ENCODE results near the gene HJV. TPM values are rescaled to one million over a fixed set of nuclear protein-coding genes. Genes with fewer than 3 reads are reported as not detected.

Gene HJV
- total RNA-seq: not detected in 2 replicates

DNA sequence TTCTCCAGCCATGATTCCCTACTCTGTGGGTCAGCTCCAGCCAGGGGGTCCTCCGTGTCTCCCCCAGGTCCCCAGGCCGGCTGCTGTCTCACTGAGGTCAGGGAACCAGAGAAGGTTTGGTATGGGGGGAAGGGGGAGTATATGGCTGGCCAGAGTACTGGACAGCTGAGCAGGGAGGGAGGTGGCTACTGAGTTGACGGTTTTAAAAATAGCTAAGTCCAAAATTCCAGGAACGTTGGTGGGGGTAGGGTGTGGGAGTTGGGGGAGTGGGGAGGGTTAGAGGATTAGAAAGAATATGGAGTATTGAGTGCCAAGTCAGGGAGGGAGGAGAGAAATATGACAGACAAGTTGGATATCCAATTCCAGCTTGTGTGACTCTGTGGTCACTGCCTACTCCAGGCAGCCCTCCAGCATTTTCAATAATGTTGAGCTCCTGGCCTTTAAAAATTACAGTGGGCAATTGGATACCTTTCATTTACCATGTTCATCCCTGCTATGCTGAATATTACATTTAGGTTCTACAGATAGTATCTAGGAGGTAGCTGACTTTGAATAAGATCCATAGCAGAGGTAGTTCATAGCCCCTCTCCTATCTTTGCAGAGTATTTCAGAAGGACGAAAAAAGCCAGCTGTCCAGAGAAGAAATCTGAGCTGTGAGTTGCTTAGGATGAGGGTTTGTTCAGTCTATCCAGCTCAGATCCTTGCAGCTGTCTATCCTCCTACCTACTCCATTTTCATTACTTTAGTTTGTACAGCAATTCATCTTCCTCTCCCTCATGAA, at the start of gene HJV:
Gene HJV, minus strand, starts transcription at position 114 of the 781 bp plus-strand sequence. CDS start 1,504 bp downstream, outside the sequence.

DNA sequence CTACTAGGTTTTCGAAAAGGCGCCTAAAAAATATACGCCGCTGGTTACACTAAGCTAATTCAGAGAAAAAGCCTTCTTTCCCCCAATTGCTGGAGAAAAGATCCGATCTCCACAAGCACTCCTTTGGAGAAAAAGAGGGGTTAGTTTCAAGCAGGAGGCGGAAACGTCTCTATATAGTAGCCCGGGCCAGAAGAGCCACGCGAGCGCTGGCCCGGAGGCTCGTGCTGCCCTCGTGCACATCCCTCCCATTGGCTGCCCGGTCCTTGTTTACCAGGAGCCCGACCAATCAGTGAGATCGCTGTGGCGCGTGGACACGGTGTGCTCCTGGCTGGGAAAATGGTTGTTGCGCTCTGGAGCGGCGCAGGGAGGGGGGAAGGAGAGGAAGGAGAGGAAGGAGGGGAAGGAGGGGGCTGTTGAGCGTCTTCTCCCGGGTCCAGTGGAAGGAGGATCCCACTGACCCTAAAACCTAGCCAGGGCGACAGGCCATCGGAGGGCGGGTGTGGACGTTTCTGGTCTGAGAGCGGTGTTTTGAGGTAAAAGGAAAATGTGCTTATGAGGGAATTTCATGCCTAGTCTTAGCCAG, 25.0 kb downstream of the HJV start, which contains the start of gene TXNIP:
Gene TXNIP, minus strand, starts transcription at position 147 of the 583 bp plus-strand sequence. CDS start 313 bp downstream, outside the sequence.

Other genes with a start within 250 kb of the HJV start
- gene RNF115, start 197.6 kb downstream of the HJV start, total RNA-seq: 12.5 and 19.9 TPM in 2 replicates
- gene POLR3C, start 197.5 kb downstream of the HJV start, total RNA-seq: 31.4 and 31.7 TPM in 2 replicates
- 1.6 and 2.4 TPM in 2 replicates for gene NUDT17, start 176.1 kb downstream of the HJV start, total RNA-seq
- gene PIAS3, start 162.7 kb downstream of the HJV start, total RNA-seq: 4.9 and 6.5 TPM in 2 replicates
- gene ANKRD35, start 135.9 kb downstream of the HJV start, total RNA-seq: 2.9 and 5.2 TPM in 2 replicates
- gene ITGA10, start 111.7 kb downstream of the HJV start, total RNA-seq: 1.1 and 3.8 TPM in 2 replicates
- 26.5 and 27.6 TPM in 2 replicates for gene PEX11B, start 103.0 kb downstream of the HJV start, total RNA-seq
- 98.8 and 98.9 TPM in 2 replicates for gene RBM8A, start 94.3 kb downstream of the HJV start, total RNA-seq
- gene LIX1L, start 63.7 kb downstream of the HJV start, total RNA-seq: 9.6 and 12.5 TPM in 2 replicates
- gene ANKRD34A, start 57.2 kb downstream of the HJV start, total RNA-seq: 0.09 and 0.32 TPM in 2 replicates
- gene POLR3GL, start 57.0 kb downstream of the HJV start, total RNA-seq: 22.6 and 26.2 TPM in 2 replicates
- 318 and 471 TPM in 2 replicates for gene TXNIP, start 25.2 kb downstream of the HJV start, total RNA-seq
- 2.8 and 4.9 TPM in 2 replicates for gene NBPF10, start 123.1 kb upstream of the HJV start, total RNA-seq
- gene NOTCH2NLA, start 207.3 kb upstream of the HJV start, total RNA-seq: 81.0 and 86.9 TPM in 2 replicates